Measurements from ENCODE around the gene RNF151.
"Not testable (repeated sequence)": the region's sequence is repeated elsewhere in the genome, so short reads cannot be mapped to it uniquely, and the experiment has no call there.

Gene RNF151, protein sequence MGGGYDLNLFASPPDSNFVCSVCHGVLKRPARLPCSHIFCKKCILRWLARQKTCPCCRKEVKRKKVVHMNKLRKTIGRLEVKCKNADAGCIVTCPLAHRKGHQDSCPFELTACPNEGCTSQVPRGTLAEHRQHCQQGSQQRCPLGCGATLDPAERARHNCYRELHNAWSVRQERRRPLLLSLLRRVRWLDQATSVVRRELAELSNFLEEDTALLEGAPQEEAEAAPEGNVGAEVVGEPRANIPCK

GRCh38 chr16:1966460-1966859, at the start of gene RNF151:
Gene RNF151, plus strand, starts transcription at chr16:1966856. Its CDS starts 26 bp downstream, at chr16:1966882.
- DNase-seq (ENCODE audit: low spot score): no peak

DNA sequence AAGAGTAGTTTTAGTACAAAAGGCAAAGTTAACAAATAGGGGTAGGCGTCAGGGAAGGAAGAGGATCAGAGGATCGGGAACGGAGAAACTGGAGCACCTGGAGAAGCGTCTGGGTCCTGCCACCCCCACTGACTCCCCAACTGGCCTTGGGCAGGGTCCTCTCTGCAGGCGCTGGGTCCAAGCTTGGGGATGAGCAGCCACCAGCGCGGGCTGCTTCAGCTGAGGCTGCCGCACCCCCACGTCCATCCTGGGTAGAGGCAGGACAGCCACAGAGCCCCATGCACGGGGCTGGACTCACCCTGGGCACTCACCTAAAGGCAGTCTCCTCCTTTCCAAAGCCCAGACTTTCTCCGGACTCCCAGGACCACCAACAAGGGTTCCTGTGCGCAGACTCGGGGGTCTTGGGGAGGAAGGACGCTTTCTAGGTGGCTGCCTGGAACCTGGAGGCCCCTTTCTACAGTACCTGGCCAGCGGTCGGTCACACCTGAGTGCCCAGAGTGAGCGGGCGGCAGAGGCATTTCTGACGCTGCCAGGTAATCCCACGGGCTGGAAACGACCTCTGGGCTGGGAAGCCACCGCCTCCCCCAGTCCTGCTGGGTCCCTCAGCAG, 49.5 kb upstream of the RNF151 start:
- no peak for DNase-seq (ENCODE audit: low spot score)

- no peak for DNase-seq (ENCODE audit: low spot score)
Measured at GRCh38 chr16:1917665-1918350, 48.8 kb upstream of the RNF151 start.

GRCh38 chr16:1918351-1919326, 48.0 kb upstream of the RNF151 start, which contains the start of gene HS3ST6:
Gene HS3ST6, minus strand, starts transcription at chr16:1918415. Its CDS starts 92 bp downstream, at chr16:1918323.
- no peak for DNase-seq (ENCODE audit: low spot score)

- DNase-seq (ENCODE audit: low spot score): no peak
Measured at GRCh38 chr16:1919327-1919998, 47.2 kb upstream of the RNF151 start.

DNA sequence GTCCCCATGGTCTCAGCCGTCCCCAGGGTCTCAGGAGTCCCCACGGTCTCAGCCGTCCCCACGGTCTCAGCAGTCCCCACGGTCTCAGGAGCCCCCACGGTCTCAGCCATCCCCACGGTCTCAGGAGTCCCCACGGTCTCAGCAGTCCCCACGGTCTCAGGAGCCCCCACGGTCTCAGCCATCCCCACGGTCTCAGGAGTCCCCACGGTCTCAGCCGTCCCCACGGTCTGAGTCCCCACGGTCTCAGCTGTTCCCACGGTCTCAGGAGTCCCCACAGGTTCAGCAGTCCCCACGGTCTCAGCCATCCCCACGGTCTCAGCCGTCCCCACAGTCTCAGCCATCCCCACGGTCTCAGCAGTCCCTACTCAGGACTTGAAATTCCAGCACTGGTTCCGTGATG, 46.5 kb upstream of the RNF151 start:
- not testable (repeated sequence) for DNase-seq (ENCODE audit: low spot score)

GRCh38 chr16:1920727-1921171, 45.9 kb upstream of the RNF151 start:
- no peak for DNase-seq (ENCODE audit: low spot score)

GRCh38 chr16:1922357-1922756, 44.3 kb upstream of the RNF151 start:
- DNase-seq (ENCODE audit: low spot score): no peak

DNA sequence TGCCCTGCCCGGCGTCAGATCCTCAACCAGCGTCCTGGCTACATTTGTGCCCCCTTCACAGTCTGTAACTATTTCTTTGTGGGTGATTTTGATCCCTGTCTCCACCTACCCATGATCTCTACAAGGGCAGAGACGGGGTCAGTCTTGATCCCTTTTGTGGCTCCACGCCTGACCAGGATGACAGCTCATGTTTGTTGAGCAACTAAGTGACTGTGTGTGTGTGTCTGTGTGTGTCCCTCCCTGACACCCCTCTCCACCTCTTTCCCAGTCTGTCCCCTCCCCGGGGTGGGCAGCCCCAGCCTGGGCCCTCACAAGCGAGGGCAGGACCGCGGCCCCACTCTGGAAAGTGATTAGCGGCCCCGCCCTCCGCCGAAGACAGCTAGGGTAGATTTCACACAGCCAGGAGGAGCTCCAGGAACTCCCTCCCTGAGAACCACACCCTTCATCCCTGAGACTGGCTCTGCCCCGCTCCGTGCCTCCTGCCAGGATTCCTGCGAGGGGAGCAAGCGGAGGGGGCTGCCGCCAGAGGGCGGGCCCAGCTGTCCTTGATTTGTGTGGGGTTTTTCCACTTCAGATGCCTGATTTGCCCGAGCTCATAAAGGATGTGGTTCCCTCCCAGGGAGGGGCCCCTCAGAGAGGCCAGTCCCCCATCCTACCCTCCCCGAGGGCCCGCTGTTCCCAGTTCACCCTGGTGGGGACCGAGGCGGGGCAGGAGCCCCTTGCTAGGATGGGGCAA, 43.2 kb upstream of the RNF151 start:
- DNase-seq (ENCODE audit: low spot score): no peak

DNA sequence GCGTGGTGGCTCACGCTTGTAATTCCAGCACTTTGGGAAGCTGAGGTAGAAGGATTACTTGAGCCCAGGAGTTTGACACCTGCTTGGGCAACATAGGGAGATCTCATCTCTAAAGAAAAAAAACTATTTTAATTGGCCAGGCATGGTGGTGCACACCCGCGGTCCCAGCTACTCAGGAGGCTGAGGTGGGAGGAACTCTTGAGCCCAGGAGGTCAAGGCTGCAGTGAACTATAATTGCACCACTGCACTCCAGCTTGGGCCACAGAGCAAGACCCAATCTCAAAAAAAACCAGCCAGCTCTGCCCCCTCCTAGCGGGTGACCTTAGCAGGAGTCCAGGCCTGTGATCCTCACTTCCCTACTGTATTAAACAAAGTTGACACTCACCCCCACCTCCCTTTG, 42.6 kb upstream of the RNF151 start:
- DNase-seq (ENCODE audit: low spot score): no peak

GRCh38 chr16:1926271-1926670, 40.4 kb upstream of the RNF151 start:
- no peak for DNase-seq (ENCODE audit: low spot score)

GRCh38 chr16:1929105-1929504, 37.6 kb upstream of the RNF151 start:
- DNase-seq (ENCODE audit: low spot score): no peak

DNA sequence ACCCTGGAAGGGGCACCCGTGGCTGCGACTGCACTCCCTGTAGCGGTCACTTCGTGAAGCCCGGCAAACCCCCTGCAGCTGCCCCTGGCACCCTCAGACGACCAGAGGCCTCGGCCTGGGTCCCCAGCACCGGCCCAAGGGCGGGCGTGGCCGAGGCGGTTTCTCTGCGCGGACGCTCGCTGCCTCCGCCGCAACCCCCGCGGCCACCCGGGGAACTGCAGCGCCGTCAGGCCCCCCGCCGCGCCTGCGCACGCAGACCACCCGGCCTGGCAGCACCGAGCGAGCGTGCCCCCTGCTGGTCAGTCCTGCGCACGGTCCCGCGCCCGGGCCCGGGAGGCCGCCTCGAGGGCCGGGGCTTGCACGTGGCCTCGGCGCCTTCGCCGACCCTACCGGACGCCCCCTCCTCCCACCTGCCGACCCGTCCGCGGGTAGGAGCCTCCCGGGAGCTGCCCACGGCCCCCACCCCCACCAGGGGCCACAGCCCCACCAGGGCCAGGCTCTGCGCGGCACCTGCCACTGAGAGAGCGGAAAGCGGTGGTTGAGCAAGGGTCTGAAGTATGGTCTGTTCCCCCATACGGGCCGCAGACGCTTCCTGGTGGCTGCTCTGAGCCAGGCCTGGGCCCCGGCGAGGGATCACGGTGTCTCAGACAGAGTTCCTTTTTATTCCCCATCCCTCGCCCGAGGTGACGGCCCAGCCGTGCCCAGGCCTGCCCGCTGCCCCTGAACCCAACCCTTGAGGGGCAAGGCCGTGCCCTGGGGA, 36.9 kb upstream of the RNF151 start:
- DNase-seq (ENCODE audit: low spot score): peak; percentile 95

DNA sequence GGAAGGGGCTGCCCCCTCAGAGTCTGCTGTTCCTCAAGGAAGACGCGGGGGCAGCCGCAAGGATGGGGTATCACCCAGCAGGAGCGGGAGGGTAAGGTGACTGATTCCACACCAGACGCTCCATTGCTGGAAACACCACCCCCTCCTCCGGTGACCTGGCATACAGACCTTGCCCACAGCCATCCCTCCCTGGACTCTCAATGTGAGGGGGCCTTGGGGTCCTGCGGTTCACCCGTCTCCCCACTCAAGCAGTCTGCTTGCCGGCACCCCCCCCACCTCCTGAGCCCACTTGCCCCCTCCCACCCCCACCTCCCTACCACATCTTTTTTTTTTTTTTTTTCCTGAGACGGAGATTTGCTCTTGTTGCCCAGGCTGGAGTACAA, 36.3 kb upstream of the RNF151 start:
- DNase-seq (ENCODE audit: low spot score): no peak

- no peak for DNase-seq (ENCODE audit: low spot score)
Measured at GRCh38 chr16:1932050-1933028, 34.3 kb upstream of the RNF151 start.

- DNase-seq (ENCODE audit: low spot score): no peak
Measured at GRCh38 chr16:1933097-1933661, 33.5 kb upstream of the RNF151 start.

DNA sequence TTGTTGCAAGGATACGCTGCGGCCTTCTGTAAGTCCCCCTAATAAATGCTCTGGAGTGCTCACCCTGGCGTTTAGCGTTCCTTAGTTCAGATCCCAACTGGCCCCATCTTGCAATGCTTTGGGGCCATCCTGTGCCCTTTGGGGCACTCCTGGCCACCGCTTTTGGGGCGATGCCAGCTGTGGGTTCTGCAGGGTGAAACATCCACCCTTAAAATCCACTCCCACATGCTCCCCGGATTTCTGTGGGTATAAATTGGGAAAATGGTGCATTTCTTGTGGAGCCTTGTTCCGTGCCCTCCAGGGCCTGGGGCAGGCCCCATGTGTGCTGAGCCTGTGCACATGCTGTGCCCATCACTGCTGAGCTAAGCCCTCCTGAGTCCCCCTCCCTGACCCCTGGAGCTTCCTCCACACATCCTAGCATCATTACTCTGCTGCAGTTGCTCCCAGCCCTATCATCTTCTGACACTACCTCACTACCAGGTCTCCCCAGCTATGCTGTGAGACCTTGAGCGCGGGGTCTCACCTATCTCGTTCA, 29.6 kb upstream of the RNF151 start:
- DNase-seq (ENCODE audit: low spot score): no peak

DNA sequence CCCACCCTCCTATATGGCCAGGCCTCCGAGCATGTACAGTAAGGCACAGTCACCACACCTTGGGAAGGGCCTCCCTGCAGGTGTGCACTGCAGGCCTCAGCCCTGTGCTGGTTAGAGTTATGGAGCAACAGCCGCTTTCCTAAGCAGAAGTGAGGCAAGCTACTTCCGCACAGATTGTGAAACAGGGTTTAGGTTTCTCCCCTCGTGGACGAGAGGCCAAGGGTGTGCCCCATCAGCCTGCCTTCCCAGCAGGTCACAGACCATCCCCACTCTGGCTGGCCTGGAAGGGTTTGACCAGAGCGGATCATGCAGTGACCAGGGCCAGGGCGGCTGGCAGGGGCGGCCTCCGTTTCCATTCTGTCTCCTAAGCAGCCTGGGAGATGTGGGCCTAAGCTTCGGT, 28.3 kb upstream of the RNF151 start:
- no peak for DNase-seq (ENCODE audit: low spot score)

Data from left forelimb (tissue), 1 donor.